ENCODE results near the gene ABCC4. TPM values are rescaled to one million over a fixed set of nuclear protein-coding genes. Genes with fewer than 3 reads are reported as not detected.

Gene ABCC4
- total RNA-seq, 1 experiment from 2014 or later: 52.0 TPM

DNA sequence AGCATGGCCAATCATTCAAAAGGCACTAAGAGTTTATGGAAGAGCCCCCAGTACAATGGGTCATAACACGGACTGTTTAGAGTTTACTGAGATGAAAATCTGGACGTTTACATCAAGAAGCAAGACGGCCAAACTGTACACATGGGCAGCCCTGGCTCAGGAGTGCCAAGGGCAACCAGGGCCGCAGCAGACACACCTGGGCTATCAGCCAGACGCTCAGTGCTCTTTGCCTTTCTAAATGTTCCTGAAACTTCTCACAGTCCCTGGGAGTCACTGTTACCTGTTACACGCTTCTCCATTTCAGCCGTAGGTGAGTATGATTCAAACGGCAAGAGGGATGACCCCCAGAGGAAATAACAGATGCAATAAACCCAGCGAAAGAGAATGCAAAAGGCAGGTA lies 64.5 kb downstream of the ABCC4 start:
- ChIA-PET CTCF (no interaction called here), POLR2A (ENCODE audit: low non-redundant PET) (no interaction called here)
- Histone ChIP-seq H3K27me3 (replicated peaks; ENCODE audit: insufficient read depth, low read depth, low read length, poor library complexity) (no peaks in the 10 kb centered on the region), H3K27ac (ENCODE audit: low read depth, low read length, poor library complexity, severe bottlenecking) (no peak overlapping the region), H3K4me1 (ENCODE audit: insufficient read depth, low read length, poor library complexity, severe bottlenecking) (peaks cover 6% of the 10 kb centered on the region), H3K36me3 (ENCODE audit: insufficient read depth, low read length, poor library complexity, severe bottlenecking) (peaks cover 3% of the 10 kb centered on the region), H3K9me3 (ENCODE audit: low read depth, low read length, poor library complexity, severe bottlenecking) (no peaks in the 10 kb centered on the region), H3K4me3 (ENCODE audit: low read depth, low read length, poor library complexity, severe bottlenecking) (no peak overlapping the region)
- no peak for DNase-seq (ENCODE audit: low spot score)
- TF ChIP-seq, protein P1, sequence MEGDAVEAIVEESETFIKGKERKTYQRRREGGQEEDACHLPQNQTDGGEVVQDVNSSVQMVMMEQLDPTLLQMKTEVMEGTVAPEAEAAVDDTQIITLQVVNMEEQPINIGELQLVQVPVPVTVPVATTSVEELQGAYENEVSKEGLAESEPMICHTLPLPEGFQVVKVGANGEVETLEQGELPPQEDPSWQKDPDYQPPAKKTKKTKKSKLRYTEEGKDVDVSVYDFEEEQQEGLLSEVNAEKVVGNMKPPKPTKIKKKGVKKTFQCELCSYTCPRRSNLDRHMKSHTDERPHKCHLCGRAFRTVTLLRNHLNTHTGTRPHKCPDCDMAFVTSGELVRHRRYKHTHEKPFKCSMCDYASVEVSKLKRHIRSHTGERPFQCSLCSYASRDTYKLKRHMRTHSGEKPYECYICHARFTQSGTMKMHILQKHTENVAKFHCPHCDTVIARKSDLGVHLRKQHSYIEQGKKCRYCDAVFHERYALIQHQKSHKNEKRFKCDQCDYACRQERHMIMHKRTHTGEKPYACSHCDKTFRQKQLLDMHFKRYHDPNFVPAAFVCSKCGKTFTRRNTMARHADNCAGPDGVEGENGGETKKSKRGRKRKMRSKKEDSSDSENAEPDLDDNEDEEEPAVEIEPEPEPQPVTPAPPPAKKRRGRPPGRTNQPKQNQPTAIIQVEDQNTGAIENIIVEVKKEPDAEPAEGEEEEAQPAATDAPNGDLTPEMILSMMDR (conservative IDR thresholded peaks at IDR 0.05; ENCODE audit: low read depth, low read length): no peak
- no peak for TF ChIP-seq EZH2 (IDR thresholded peaks at IDR 0.05; ENCODE audit: borderline replicate concordance, low read depth, low read length, poor library complexity, severe bottlenecking)
- no TSS peak for BruUV-seq (replicated peaks)
- intact Hi-C loops (cut with micrococcal nuclease; ENCODE audit: unreplicated experiment): no loop called here

DNA sequence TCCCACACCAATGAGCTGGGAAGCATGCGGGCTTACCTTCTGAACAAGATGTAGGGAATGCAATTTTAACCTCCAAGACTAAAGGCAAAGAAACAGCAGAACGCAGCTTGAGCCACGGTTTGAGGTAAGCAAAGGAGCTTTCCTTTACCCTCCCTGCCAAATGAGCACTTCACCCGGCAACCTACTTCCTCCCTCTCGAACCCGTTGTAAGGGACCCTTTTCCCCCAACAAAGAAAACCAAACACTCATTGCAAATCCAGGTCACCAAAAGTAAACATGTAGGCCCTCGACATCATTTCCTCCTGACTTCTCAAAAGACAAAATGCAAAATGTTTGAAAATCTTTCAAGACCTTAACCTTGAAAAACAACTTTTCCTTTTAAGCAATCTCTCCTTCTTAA lies 65.3 kb downstream of the ABCC4 start:
- H3K27ac ChIP-seq (ENCODE audit: low read depth, low read length, poor library complexity, severe bottlenecking): no peak overlapping the region
- H3K4me1 ChIP-seq (ENCODE audit: insufficient read depth, low read length, poor library complexity, severe bottlenecking): peaks cover 3% of the 10 kb centered on the region
- intact Hi-C loops (cut with micrococcal nuclease; ENCODE audit: unreplicated experiment): no loop called here
- ChIA-PET POLR2A (ENCODE audit: low non-redundant PET) (interaction anchor here (0.5 kb wide), 1 partner anchor 19 kb away, joined by 8 read pairs; no protein-coding TSS in a partner anchor), CTCF (no interaction called here)
- no TSS peak for BruUV-seq (replicated peaks)
- H3K9me3 ChIP-seq (ENCODE audit: low read depth, low read length, poor library complexity, severe bottlenecking): no peaks in the 10 kb centered on the region
- DNase-seq (ENCODE audit: low spot score): no peak
- H3K4me3 ChIP-seq (ENCODE audit: low read depth, low read length, poor library complexity, severe bottlenecking): no peak overlapping the region
- H3K27me3 ChIP-seq (replicated peaks; ENCODE audit: insufficient read depth, low read depth, low read length, poor library complexity): no peaks in the 10 kb centered on the region
- peaks cover 3% of the 10 kb centered on the region for H3K36me3 ChIP-seq (ENCODE audit: insufficient read depth, low read length, poor library complexity, severe bottlenecking)
- no peak for TF ChIP-seq EZH2 (IDR thresholded peaks at IDR 0.05; ENCODE audit: borderline replicate concordance, low read depth, low read length, poor library complexity, severe bottlenecking)
- TF ChIP-seq, protein P1 (conservative IDR thresholded peaks at IDR 0.05; ENCODE audit: low read depth, low read length): no peak

DNA sequence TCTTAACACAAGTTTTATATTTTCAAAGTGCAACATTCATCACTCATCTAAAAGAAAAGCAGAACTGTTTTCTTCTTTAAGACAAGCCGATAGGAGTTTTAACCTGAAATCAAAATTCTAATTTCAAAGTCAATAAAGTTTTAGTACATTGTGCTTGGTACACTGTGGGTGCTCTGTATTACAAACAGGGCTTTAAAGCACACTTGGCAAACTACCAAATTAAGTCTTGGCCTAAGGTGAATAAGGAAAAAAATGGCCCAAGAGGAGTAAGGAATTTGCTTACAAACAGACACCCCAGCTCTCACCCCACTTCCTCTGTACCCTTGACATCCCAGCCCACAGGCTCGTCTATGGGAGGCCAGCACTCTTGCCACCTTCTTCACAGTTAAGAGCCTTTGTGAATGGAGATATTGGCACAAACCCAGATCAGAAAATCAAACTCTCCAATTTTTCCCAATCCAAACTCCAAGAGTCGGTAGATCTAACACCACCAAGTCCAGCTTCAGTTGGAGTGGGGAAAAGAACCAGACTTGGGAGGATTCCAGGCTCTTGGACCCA lies 66.0 kb downstream of the ABCC4 start:
- intact Hi-C loops (cut with micrococcal nuclease; ENCODE audit: unreplicated experiment): no loop called here

More for the DNA sequence above, 66.0 kb downstream of the ABCC4 start:
- H3K4me3 ChIP-seq (ENCODE audit: low read depth, low read length, poor library complexity, severe bottlenecking): no peak overlapping the region
- BruUV-seq (replicated peaks): no TSS peak
- no peak overlapping the region for H3K27ac ChIP-seq (ENCODE audit: low read depth, low read length, poor library complexity, severe bottlenecking)
- CTCF ChIA-PET: no interaction called here
- POLR2A ChIA-PET (ENCODE audit: low non-redundant PET): no interaction called here
- peaks cover 3% of the 10 kb centered on the region for H3K36me3 ChIP-seq (ENCODE audit: insufficient read depth, low read length, poor library complexity, severe bottlenecking)
- H3K4me1 ChIP-seq (ENCODE audit: insufficient read depth, low read length, poor library complexity, severe bottlenecking): peaks cover 3% of the 10 kb centered on the region
- no peaks in the 10 kb centered on the region for H3K9me3 ChIP-seq (ENCODE audit: low read depth, low read length, poor library complexity, severe bottlenecking)
- DNase-seq (ENCODE audit: low spot score): no peak
- TF ChIP-seq, protein P1 (conservative IDR thresholded peaks at IDR 0.05; ENCODE audit: low read depth, low read length): no peak
- TF ChIP-seq EZH2 (IDR thresholded peaks at IDR 0.05; ENCODE audit: borderline replicate concordance, low read depth, low read length, poor library complexity, severe bottlenecking): no peak
- no peaks in the 10 kb centered on the region for H3K27me3 ChIP-seq (replicated peaks; ENCODE audit: insufficient read depth, low read depth, low read length, poor library complexity)

All from A673 (cell line).